GM19438 (cell line): ENCODE results near the gene CCDC78.

Experiments
- ATAC-seq: cut with Tn5 transposase; IDR thresholded peaks from one replicate; pipeline ENCODE4 v1.9.1; 2021; ENCODE audit warnings: low read depth; ENCODE audit not compliant: unreplicated experiment

The CCDC78 gene

DNA sequence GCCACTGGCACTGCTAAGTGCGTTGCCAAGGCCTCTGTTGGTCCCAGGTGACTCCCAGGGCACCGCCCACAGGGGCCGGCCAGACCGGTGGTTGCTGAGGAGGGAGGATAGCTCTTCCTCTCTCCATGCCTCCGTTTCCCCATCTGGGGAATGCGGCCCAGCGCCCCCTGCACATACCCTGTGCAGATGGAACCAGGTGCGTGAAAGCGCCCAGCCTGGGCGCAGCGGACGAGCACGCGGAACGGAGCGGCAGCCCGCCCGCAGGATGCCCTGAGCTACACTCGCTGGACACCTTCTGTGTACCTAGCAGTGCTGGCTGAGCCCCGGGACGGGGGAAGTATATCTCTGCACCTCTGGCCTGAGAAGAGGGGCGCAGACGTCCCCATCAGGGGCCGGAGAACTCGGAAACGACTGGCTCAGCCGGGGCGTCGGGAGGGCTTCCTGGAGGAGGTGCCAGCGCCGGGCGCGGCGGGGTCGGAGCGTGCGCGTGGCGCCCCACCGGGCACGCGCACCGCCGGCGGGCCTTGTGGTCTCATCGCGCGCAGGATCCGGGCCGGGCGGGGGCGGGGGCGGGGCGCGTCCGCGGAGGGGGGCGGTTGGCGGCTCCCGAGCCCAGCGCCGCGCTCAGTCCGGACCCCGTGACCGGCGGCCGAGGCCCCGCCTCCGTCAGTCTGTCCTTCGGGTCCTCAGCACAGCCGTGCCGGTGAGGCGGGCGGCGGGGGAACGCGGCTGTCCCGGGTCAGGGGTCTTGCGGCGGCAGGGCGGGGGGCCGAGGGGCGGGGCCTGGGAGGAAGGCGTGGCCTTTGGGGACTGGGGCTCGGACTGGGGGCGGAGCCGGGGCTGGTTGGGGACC lies at the start of gene CCDC78, which contains the start of gene HAGHL:
TSS of gene CCDC78 (minus strand) at position 6 of the 853 bp plus-strand sequence. CDS start 76 bp downstream, outside the sequence.
TSS of gene HAGHL (plus strand) at position 669 of the 853 bp plus-strand sequence. CDS start 404 bp downstream, outside the sequence.
- no peak for ATAC-seq

DNA sequence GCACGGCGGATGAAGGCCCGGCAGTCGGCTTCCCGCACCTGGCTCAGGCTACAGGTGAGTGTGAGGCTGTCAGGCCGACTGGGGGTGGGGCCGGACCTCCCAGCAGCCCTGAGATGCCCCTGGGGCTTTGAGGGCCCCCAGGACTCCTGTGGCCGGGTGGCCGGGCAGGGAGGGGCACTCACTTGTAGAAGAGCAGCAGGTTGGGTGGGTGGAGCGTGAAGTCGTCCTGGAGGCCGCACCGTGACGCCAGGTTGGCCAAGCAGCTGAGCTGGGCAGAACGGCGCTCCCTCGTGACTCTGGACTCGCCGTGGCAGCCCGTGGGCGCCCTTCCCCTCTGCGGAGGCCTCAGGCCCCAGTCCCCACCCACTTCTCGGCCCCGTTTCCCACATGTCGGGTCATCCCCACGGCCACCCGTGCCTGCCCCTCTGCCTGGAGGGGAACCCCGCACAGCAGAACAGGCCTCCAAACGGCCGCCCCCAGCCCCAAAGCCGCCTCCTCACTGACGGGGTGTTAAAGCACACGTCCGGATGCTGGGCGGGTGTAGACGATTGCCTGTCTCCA lies 49.1 kb upstream of the CCDC78 start:
- no peak for ATAC-seq

DNA sequence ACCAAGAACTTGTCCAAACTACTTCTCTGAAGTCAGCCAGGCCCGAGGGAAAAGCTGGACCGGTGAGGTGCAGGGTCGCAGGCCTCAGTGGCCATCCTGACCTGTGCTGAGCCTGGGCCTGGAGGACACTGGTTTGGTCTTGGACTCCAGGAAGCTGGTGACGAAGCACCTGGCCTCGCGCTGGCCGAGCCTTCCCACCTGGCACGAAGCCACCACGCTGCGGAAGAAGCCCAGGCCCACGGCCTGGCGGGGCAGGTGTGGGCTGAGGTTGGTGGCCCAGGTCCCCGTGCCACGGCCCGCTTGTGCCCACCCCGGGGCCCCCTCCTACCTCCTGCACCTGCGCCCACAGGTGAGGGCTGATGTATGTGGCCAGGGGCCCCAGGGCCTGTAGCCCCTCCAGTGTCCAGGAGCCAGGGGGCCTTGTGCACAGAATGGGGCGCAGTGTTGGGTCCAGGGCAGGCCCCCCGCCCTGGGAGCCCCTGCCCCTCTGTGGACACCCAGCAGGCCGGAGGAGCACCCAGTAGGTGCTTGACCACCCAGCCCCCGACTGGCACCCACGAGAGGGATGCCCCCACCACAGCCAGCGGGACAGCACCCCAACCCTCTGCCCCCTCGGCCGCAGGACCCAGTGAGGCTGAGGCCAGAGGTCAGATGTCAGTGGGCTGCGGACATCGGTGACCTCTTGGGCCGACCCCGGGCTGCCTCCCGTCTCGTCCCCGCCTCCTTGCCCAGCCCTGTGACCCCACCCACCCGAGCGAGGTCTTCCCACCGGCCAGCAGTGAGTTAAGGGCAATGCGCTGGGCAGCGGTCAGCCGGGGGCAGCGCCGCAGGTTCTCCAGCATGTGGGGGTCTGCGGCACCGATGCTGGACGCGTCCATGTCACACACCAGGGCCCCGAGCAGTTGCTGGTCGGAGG lies 48.1 kb upstream of the CCDC78 start:
- no peak for ATAC-seq

DNA sequence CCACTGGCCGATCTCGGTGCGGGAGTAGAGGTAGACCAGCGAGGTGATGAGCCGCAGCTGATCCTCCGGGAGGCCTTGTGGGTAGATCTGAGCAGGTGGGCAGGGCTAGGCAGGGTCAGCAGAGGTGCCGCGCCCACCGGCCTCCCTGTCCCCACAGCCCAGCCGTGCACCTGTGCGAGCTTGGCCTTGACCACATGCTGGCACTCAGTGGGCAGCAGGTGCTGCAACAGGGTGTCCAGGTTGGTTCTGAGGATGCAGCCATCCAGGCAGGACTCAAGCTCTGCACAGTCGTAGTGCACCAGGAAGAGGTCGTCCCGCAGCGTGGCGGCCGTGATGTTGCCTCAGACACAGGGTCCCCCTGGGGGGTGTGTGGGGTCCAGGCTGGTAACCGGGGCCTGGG lies 46.7 kb upstream of the CCDC78 start:
- ATAC-seq = no peak

DNA sequence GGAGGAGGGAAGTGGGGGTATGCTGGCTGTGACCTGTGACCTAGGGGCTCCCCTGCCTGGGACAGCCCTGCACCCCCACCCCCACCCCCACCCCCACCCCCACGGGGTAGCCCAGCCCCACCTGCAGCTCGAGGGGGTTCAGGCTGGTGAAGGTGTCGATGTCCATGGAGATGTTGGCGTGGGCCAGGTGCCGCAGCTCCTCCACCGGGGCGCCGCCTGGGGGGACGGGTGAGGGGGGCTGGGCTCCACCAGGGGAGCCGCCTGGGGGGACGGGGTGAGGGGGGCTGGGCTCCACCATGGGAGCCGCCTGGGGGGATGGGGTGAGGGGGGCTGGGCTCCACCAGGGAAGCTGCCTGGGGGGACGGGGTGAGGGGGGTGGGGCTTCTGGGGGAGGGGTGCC lies 44.2 kb upstream of the CCDC78 start:
- no peak for ATAC-seq

DNA sequence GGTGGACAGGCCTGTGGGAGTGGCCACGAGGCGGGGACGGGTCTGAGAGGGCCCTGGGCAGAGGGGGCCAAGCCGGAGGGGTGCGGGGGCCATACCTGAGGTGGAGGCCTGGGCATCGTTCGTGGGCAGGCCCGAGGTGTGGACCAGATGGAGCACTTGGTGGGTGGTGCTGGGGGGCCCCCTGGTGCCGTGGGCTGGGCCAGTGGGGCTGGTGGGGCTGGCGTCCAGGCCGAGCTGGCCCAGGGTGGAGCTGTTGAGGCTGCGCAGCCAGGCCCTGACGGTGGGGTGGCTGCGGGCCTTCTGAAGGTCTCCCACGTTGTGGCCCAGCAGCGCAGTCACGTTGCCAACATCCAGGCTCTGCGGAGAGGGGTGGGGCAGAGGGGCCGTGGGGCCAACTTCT lies 43.7 kb upstream of the CCDC78 start:
- ATAC-seq = no peak

DNA sequence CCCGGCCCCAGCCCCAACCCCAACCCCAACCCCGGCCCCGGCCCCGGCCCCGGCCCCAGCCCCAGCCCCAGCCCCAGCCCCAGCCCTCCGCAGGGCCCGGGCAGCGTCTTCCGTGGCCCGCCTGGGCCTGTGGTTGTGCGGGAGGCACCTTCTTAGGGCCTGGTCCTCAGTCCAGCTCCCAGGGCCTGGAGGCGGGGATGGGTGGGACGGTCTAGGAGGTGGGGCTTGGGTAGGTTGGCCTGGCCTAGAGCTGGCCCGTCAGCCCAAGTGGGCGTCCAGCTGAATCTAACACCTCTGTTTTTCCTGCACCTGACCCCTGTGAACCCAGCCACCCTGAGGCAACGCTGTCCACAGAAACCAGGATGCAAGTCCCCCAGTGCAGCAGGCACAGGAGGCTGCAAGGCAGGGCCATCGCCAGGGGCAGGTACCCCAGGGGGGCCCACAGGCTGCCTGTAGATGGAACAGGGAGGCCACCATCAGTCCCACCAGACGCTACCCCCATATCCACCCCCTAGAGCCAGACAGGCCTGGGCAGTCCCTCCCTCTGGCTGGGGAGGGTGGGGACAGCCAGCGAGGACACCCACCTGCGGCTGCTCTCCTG lies 43.0 kb upstream of the CCDC78 start:
- no peak for ATAC-seq

DNA sequence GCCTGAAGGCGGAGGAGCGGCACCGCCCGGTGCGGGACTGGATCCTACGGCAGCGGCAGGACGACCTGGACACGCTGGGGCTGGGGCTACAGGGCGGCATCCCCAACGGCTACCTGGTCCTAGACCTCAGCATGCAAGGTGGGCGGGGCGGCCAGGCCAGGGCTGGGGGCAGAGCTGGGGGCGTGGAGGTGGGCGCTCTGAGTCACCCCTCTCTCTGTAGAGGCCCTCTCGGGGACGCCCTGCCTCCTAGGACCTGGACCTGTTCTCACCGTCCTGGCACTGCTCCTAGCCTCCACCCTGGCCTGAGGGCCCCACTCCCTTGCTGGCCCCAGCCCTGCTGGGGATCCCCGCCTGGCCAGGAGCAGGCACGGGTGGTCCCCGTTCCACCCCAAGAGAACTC lies 42.2 kb upstream of the CCDC78 start:
- ATAC-seq = no peak

DNA sequence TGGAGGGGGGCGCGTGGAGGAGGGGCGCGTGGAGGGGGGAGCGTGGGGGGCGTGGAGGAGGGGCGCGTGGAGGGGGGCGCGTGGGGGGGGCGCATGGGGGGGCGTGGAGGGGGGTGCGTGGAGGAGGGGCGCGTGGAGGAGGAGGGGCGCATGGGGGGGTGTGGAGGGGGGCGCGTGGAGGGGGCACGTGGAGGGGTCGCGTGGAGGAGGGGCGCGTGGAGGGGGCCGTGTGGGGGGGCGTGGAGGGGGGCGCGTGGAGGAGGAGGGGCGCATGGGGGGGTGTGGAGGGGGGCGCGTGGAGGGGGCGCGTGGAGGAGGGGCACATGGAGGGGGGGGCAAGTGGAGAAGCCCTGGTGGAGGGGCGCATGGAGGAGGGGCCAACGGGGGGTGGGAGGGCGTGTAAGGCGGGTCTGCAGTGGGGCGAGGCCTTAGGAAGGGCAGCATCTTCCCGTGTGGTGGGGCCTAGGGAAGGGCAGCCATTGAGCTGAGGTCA lies 41.5 kb upstream of the CCDC78 start:
- no peak for ATAC-seq

DNA sequence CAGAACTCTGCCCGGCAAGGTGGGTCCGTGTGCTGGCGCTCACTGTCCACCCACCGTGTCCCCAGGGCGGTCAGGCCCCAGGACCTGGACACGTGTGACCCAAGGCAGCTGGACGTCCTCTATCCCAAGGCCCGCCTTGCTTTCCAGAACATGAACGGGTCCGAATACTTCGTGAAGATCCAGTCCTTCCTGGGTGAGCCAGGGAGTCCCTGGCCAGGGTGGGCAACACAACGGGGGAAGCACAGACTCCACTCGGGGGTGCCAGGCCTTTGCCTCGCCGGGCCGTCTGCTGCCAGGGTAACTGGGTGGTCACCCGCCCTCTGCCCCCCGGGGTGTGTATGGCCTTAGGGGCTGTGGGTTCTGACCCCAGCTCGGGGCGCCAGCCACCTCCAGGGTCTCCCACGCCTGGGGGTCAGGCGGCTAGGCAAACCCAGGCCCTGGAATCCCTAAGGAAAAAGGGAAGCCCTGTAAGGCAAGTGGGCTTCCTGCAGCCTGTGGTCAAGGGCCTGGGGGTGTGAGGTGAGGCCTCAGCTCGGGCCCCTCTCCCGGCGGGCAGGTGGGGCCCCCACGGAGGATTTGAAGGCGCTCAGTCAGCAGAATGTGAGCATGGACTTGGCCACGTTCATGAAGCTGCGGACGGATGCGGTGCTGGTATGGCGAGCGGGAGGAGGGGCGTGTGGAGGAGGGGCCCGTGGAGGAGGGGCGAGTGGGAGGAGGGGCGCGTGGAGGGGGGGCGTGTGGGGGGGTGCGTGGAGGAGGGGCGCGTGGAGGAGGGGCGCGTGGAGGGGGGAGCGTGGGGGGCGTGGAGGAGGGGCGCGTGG lies 40.8 kb upstream of the CCDC78 start:
- no peak for ATAC-seq

DNA sequence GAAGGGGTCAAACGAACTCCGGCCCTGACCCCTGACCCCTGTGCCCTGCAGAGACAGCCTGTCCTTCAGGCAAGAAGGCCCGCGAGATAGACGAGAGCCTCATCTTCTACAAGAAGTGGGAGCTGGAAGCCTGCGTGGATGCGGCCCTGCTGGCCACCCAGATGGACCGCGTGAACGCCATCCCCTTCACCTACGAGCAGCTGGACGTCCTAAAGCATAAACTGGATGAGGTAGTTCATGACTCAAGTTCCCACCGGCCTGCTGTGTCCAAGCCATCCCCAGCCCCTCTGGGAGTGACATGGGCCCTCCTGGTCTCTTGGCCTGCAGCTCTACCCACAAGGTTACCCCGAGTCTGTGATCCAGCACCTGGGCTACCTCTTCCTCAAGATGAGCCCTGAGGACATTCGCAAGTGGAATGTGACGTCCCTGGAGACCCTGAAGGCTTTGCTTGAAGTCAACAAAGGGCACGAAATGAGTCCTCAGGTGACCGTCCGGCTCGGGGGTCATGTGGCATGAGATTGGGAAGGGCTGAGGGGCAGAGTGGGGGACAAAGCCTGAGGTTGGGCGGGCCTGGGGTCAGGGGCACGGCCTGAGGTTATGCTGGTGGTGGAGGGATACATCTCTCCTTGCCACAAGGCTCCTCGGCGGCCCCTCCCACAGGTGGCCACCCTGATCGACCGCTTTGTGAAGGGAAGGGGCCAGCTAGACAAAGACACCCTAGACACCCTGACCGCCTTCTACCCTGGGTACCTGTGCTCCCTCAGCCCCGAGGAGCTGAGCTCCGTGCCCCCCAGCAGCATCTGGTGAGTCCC lies 40.0 kb upstream of the CCDC78 start:
- ATAC-seq = no peak

DNA sequence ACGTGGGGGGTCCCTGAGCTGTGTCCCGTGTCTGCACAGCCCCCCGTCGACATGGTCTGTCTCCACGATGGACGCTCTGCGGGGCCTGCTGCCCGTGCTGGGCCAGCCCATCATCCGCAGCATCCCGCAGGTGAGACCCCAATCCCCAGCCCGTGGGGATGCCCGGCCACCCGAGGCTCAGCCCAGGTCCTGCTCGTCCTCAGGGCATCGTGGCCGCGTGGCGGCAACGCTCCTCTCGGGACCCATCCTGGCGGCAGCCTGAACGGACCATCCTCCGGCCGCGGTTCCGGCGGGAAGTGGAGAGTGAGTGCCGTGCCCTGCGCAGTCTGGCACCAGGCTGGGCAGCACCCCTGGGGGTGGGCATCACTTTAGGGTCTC lies 39.2 kb upstream of the CCDC78 start:
- ATAC-seq = no peak

DNA sequence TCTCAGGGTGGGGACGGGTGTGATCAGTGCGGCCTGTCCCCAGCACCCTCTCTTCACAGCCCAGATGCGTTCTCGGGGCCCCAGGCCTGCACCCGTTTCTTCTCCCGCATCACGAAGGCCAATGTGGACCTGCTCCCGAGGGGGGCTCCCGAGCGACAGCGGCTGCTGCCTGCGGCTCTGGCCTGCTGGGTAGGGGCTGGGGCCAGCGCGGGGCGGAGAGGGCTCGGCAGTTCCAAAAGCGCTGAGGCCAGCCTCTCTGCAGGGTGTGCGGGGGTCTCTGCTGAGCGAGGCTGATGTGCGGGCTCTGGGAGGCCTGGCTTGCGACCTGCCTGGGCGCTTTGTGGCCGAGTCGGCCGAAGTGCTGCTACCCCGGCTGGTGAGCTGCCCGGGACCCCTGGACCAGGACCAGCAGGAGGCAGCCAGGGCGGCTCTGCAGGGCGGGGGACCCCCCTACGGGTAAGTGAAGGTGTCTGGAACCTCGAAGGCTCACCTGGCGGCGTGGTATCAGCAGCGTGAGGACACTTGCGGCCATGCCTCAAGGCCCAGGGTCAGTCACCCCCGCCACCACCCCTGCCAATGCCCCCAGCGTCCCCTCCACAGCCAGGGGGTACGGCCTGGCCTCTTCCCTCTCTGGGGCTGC lies 38.7 kb upstream of the CCDC78 start:
- no peak for ATAC-seq

DNA sequence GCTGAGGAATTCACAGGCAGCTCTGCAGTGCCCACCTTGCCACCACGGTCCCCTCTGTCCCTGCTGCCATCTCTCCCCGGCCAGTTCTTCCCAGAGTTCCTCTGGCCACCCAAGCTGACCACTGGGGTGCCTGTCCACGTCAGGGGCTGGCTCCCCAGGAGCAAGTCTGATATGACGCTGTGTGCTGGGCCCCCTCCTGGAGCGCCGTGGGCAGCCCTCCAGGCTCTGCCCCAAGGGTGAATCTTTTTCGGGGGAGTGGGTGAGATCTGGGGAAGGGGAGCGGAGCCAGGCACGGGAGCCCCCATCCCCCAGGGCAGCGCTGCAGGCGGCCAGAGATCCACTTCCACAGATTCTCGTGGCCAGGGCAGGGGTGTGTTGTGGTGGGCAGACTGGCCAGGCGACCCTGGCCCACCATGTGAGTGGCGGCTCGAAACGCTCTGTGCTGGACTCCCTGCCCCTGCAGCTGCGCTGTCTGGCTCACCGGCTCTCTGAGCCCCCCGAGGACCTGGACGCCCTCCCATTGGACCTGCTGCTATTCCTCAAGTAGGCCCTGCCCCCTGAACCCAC lies 38.0 kb upstream of the CCDC78 start:
- ATAC-seq = no peak

DNA sequence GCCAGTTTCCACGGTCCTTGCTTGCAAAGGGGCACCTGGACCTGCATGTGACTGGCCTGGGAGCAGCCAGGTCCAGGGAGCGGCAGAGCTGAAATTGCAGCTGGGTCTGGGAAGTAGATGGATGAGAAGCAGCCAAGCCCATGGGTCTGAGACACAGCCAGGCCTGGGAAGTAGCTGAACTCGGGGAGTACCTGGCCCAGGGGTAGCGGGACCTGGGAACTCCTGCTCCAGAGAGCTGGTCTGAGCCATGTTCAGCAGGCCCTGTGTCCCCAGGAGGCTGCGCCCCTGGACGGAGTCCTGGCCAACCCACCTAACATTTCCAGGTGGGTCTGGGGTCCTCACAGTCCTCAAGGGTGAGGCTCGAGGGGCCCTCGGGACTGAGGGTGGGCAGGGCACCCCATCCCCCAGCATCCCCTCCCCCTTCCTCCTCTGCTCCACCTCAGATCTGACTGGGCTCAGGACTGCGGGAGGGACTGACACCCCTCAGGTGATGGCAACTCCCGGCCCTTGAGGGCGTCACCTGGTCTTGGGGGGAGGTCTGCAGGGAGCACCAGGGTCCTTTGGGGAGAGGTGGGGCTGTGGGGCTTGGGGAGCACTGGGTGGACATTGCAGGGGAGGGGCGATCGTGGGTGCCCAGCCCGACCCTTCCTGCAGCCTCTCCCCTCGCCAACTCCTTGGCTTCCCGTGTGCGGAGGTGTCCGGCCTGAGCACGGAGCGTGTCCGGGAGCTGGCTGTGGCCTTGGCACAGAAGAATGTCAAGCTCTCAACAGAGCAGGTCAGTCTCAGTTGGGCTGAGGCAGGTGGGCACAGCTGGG lies 37.3 kb upstream of the CCDC78 start:
- no peak for ATAC-seq

DNA sequence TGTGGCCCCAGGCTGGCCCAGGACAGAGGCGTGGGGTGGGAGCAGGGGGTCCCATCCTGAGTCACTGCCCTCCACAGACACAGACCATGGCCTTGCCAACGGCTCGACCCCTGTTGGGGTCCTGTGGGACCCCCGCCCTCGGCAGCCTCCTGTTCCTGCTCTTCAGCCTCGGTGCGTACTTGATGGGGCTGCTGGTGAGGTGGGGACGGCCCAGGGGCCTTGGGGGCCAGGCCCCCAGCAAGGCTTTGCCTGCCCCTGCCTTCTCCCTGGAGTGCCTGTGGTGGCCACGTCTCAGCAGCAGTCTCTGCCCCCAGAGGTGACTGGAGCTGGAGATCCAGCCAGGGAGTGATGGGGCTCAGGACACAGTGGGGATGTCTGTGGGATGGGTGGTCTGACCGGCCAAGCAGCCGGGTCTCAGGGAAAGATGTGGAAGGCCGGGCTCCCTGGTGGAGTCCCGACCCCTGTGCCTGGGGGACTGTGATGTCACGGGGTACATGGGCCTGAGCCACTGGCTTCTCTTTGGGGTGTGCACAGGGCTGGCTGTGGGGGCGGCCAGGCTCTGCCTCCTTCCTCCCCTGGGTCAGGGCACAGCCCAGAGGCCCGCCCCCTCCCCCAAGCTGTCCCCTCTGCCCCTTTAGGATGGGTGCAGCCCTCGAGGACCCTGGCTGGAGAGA lies 36.5 kb upstream of the CCDC78 start:
- no peak for ATAC-seq
